DMS 273 treated with DMSO at 0.1 percent for 48 hours (cell line): ENCODE results near the gene NEDD4L.

Experiments
- DNase-seq: peaks from one replicate; lab custom pipeline; 2025; lab: John Stamatoyannopoulos, UW

Gene NEDD4L

DNA sequence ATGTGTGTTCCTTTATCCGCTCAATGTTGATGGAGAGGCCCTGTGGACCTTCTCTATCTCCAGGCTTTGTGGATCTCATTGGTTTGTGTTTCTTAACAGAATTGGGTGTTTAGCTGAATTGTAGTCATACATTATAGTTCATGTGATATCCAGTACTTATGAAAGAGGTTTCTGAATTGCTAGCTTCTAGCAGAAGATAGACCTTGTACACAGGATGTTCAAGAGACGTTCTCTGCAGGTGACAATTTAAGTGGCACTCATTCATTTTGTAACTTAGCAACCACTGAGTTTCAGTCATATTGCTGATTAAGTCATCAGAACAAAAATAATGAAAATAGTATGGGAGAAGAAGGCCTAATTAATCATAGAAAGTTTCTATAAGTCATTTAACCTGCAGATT lies 305.6 kb downstream of the NEDD4L start:
- no peak for DNase-seq

DNA sequence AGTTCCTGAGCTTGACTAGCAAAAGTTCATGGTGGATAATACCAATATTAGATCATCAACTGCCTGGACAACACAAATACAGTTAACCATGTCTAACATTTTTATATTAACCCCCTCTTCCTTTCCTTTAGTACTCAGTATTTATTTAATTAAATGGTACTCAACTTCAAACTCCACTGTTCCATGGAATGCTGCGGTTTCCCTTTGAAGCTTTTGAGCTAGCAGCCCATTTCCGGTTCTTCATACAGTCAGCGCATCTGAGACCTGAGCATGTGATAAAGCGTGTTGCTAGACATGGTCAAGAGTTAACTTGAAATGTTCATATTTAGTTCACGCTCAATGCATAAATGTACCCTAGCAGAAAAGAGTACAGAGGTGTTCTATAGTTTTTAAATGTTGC lies 306.5 kb downstream of the NEDD4L start:
- DNase-seq, result no peak

- no peak for DNase-seq
Measured at GRCh38 chr18:58351776-58352175, 307.8 kb downstream of the NEDD4L start.

DNA sequence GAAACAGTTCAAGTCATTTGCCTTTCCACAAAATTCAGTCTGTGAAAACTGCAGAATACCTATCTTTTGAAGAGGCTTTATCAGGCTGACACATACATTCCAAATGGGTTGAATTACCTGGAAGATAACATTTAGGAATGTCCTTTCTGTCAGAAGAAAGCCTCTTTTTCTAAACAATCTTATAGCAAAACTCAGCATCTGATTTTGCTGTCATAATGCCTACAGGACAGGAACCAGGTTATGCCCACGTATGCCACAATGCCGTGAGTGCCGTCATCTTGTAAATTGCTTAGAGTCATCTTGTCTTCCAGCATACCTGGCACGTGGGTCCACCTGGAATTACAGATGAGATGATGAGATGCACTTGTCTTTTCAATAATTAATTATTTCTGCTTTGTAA lies 309.6 kb downstream of the NEDD4L start:
- DNase-seq, result no peak

DNA sequence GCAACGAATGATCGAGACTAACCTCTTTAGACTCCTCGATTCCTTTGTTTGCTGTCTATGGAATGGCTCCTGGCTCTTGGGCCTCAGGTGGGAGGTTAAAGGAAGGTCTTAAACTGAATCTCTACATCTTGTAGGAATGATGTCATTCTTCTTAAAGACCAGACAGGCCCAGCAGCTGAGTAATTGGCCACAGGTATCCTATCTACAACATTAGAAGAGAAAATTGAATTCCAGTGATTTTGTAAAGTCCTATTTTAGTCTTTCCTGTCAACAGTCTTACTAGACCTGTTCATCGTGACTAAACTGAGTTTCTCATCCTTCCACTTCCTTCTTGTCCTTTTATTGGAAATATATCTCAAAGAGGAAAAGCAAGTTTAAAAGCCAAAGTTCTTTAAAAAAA lies 310.0 kb downstream of the NEDD4L start:
- no peak for DNase-seq

DNA sequence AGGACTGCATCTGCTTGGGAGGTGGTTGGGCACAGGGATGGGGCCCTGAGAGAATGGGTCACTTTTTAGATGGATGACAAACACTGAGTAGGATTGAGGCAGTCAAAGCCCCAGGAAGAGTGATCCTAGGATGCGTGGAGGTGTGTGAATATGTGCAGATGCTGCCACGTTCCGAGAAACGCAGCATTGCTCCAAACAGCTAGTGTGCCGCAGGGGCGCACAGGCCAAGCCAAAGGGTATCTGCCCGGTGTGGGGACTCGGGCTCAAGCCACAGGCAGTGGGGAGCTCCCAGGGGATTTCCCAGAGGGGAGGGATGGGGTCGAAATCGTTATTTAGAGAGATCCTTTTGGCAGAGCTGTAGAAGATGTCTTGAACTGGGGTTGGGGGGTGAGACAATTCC lies 310.8 kb downstream of the NEDD4L start:
- no peak for DNase-seq

DNA sequence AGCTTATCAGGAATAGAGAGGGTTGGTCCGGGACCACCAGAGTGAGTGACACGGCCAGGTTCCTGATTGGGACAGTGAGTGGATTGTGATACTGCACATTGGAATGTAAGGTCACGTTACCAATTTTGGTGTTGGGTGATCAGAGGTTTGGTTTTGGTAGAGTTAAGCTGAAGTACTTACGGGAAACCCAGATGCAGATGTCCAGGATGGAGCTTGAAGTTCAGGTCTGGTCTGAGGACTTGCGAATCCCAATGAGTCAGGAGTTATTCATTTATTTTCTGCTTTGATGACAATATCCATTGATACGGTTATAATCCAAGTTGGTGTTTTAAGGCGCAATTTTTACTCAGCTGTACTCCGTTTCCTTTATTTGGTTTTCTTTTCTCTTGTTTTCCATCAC lies 311.2 kb downstream of the NEDD4L start:
- no peak for DNase-seq

GRCh38 chr18:58359218-58359617 lies 315.2 kb downstream of the NEDD4L start:
- no peak for DNase-seq

DNA sequence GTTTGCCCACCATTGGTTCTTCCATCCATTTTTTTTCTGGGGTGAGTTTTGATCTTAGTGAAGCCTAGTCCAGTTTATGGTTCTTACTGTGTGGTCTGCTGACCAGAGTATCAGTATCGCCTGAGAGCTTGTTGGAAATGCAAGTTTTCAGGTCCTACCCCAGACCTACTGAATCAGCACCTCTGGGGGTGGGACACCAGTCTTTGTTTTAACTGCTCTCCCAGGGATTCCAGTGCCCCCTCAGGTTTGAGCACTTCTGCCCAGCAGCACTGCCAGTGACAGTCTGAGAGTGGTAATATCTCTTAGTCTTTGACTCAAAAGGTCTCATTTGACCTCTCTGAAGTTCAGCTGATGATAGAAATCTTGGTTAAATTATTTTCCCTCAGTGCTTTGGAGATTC lies 315.6 kb downstream of the NEDD4L start:
- DNase-seq, result no peak

DNA sequence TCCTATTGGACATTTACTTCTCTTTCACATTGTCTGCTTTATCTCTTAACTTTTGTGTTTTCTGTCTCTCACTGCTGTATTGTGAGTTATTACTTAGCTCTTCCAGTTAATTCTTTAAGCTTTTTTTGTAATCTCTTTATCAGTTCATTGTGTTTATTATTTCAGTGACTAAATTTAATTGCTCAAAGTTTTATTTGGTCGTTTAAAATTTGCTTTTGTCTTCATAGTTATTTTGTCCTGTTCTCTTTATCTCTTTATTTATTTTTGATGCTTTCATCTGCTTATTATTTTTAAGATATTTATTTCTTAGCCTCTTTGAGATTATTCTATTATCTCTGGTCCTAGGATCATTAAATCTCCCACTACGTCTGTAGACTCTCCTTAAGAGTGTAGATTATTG lies 316.3 kb downstream of the NEDD4L start:
- no peak for DNase-seq

- DNase-seq, result no peak
Measured at GRCh38 chr18:58361212-58361611, 317.2 kb downstream of the NEDD4L start.

DNA sequence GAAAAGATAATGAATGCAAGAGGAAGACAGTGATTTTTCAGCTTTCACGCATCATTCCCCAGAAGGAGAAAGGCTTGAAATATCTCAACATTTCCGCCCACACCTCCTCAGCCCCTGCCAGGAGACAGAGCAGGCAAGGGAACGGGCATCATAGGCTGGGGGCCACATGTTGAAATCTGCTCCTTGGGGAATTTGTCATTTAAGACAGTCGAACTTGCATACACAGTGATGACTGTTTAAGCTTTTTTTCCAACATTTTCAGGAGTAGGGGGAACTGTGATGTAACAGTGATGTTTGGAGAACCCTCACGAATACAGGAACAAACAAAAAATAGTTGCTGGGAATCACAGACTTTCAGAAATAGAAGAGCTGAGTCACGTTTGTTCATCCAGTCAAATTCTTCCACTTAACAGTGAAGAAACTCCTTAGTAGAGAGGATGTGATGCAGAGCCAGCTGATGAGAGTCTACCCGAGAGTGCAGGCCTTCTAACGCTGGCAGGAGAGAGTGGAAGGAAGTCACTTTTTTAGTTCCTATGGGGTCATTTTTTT lies 318.1 kb downstream of the NEDD4L start:
- no peak for DNase-seq

DNA sequence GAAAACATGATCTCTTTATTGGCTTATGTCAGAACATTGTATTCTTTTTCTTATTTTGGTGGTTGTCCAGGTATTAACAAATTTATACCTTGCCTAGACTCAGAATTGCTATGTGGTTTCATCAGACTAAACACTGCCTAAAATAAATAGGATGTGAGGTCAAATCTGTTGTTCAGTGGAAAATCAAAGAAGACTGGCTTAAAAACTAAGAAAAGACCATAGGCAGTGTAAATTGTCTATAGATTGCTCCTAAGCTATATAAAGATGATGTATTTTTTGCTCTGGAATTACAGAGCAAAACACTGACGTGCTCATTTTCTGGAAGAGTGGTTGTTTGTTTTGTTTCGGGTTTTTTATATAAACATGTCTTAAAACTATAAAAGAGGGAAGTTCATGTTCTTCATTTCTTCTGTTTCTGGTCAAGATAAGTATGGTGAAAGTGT lies 318.8 kb downstream of the NEDD4L start:
- DNase-seq, result no peak

- no peak for DNase-seq
Measured at GRCh38 chr18:58363767-58364540, 319.9 kb downstream of the NEDD4L start.

GRCh38 chr18:58364876-58365528 lies 321.0 kb downstream of the NEDD4L start:
- no peak for DNase-seq

DNA sequence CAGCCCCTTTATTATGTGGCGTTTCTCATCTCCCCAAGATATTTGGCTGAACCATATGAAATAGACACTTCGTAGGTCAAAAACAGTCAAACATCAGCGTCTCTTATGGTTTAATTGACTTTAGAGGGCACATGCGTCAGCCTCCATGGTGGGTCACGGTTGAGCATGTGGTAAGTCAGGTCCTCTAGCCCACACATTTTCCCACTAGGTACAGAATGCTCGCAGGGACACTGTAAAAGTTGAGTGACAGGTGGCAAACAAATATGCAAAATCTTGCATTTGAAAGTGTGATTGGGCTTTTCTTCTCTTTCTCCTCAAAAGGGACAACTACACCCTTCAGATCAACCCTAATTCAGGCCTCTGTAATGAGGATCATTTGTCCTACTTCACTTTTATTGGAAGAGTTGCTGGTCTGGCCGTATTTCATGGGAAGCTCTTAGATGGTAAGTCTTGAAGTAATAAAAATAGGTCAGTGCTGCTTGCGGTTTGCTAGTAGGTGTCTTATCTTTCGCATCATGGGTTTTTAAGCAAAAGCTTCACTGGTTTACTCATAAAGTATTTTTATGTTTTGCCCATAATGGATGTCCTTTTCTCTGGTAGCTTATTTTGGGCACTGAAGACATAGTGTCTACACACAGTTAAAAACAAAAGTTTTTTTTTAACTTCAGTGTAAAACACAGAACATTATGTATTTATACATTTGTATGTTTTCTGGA lies 323.6 kb downstream of the NEDD4L start:
- DNase-seq, result no peak

- no peak for DNase-seq
Measured at GRCh38 chr18:58369616-58370015, 325.6 kb downstream of the NEDD4L start.

DNA sequence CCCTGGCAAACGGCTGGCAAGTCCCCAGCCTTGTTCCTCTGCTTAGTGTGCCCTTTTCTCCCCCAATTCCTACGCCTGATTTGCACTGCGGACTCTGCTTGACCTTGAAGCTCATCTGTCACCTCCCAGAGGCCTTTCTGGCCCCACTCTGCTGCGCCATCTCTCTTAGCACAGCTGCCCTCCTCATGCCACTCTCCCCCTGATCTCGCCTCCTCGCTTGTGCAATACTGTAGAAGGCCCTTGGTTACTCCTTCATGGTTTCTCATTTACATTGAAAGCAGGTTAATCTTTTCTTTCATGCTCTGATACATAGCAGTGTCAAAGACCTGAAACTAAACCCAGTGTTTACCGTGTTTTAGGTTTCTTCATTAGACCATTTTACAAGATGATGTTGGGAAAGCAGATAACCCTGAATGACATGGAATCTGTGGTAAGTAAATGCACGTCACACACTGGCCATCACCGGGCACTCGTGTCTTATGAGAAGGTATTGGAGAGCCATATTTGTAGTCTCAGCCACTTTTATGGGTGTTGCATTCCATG lies 326.1 kb downstream of the NEDD4L start:
- DNase-seq, result no peak

DNA sequence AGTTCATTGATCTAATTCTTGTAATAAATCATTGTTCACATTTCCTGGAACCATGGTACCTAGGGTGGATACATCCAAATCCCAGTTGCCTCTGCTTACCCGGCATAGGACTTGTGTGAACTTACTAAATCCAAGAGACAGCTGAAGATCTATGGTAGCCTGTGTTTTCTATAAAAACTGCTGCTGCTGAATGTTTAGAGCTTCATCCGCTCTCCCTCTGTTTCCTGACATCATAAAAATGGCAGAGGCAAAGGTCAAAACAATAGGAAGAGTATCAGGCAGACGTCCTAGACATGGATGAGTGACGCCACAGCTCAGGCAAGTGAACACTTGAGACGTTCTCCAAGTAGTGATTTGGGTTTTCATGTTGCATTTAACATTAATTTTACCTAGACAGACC lies 326.6 kb downstream of the NEDD4L start:
- no peak for DNase-seq

- no peak for DNase-seq
Measured at GRCh38 chr18:58373481-58373880, 329.5 kb downstream of the NEDD4L start.

DNA sequence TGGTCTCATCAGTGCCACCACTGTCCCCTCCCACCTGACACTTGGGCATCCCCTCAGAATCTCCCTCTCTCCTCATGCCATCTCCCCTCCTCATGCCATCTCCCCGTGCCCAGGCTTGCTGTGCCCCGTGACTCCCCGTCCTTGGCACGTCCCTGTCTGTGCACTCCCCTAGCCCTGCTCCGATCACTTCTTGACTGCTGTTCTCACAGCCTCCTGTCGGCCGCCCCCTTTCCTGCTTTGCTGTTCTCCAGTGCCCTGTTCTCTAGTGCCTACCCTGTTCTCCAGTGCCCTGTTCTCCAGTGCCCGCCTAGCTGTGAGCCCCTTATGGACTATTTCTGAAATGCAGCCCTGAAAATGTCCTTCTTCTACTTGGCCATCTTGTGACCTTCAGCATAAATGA lies 331.0 kb downstream of the NEDD4L start:
- no peak for DNase-seq
